GM19397 (cell line): ENCODE measurements around the gene PTPRT.

ENCODE experiments used
- ATAC-seq: cut with Tn5 transposase; IDR thresholded peaks from one replicate; pipeline ENCODE4 v1.9.1; 2021; ENCODE audit warnings: mild to moderate bottlenecking, moderate library complexity; ENCODE audit not compliant: unreplicated experiment

Gene PTPRT

GRCh38 chr20:43028470-43028869 lies 161.2 kb downstream of the PTPRT start:
- ATAC-seq = no peak

- ATAC-seq = no peak
These were observed 165.9 kb downstream of the PTPRT start for GRCh38 chr20:43023836-43024235.

GRCh38 chr20:43022568-43022967 lies 167.1 kb downstream of the PTPRT start:
- no peak for ATAC-seq

GRCh38 chr20:43022081-43022480 lies 167.6 kb downstream of the PTPRT start:
- ATAC-seq = no peak

- ATAC-seq = no peak
These were observed 172.3 kb downstream of the PTPRT start for GRCh38 chr20:43017241-43018030.

GRCh38 chr20:43016257-43016656 lies 173.4 kb downstream of the PTPRT start:
- ATAC-seq = no peak

- no peak for ATAC-seq
These were observed 174.1 kb downstream of the PTPRT start for GRCh38 chr20:43015566-43015965.

- ATAC-seq = no peak
These were observed 175.5 kb downstream of the PTPRT start for GRCh38 chr20:43014206-43014605.

- no peak for ATAC-seq
These were observed 178.2 kb downstream of the PTPRT start for GRCh38 chr20:43011491-43011890.

- ATAC-seq = no peak
These were observed 180.2 kb downstream of the PTPRT start for GRCh38 chr20:43009532-43009931.

- no peak for ATAC-seq
These were observed 182.2 kb downstream of the PTPRT start for GRCh38 chr20:43007525-43007924.

- ATAC-seq = no peak
These were observed 182.9 kb downstream of the PTPRT start for GRCh38 chr20:43006651-43007375.

GRCh38 chr20:43003318-43003944 lies 186.3 kb downstream of the PTPRT start:
- ATAC-seq = no peak

- no peak for ATAC-seq
These were observed 193.6 kb downstream of the PTPRT start for GRCh38 chr20:42996141-42996540.

- no peak for ATAC-seq
These were observed 201.4 kb downstream of the PTPRT start for GRCh38 chr20:42988319-42988718.

GRCh38 chr20:42987376-42988114 lies 202.2 kb downstream of the PTPRT start:
- ATAC-seq = no peak

GRCh38 chr20:42986143-42986773 lies 203.4 kb downstream of the PTPRT start:
- ATAC-seq = no peak

- ATAC-seq = no peak
These were observed 204.1 kb downstream of the PTPRT start for GRCh38 chr20:42985628-42986027.

- ATAC-seq = no peak
These were observed 207.5 kb downstream of the PTPRT start for GRCh38 chr20:42982218-42982617.

- no peak for ATAC-seq
These were observed 208.5 kb downstream of the PTPRT start for GRCh38 chr20:42981253-42981652.

GRCh38 chr20:42979720-42980119 lies 210.0 kb downstream of the PTPRT start:
- no peak for ATAC-seq
